ENCODE data around the gene MARK3.

The MARK3 gene

DNA sequence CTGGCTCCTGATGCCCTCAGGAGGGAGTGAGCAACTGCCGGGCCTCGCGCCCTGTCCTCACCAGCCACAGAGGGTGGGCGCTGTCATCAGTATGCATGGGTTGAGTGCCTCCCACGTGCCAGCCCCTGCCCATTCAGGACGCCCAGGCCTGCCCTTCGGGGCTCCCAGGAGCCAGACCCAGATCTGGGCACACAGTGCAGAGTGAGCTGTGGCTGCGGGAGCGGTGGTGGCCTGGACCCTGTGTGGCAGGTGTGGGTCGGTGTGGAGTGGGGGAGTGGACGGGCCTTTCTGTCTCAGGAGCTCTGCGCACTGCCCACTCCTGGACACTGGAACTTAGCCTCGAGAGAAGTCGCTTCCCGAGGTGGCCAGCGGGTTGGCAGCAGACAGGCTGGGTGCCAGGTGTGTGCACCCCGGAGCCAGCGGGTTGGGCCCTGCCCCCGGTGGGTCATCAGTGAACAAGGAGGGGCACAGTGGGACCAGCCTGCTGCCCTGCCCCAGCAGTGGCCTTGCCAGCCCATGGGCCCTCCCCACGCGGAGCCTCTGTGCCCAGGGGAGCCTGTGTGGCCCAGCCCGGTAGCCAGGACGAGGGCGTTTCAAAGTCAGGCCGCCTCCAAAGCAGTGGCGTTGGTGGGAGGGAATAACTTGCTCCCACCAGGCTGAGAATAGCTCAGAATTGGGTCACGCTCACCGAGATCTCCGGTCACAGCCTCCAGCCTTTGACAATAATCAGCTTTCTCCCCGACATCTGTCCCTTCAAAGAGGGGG is 153.3 kb downstream of the MARK3 start:
- no peak for DNase-seq (ENCODE audit: low spot score)

DNA sequence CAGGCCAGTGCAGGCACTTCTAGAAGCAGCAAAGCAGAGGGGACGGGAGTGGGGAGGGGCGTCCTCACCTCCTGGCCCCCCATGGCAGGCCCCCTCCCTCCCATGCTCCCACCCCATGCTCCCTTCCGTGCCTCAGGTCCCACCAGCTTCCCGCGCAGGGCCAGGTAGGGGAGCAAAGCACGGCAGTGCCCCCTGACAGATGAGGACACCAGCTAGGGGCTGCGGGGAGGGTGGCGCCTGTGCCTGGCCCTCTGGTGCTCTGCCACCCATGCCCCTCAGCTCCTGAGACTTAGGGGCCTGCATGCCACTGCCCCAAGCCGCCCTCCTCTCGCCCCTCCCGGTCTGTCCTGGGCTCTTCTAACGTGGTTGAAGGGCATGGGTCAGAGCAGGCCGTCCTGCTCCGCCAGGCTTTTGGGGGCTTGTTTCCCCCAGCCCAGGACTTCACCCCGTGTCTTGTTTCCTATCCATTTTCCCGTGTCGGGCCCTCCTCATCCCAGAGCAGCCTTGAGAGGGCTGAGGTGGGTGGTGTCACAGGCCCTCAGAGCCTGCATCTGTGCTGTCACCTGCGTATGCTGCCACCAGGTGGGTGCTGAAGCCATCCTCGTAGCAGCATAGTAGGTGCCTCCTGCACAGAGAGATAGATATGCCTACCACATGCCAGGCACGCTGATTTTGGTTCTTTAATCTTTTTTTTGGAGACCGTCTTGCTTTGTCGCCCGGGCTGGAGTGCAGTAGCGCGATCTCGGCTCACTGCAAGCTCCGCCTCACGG is 154.0 kb downstream of the MARK3 start:
- no peak for DNase-seq (ENCODE audit: low spot score)

DNA sequence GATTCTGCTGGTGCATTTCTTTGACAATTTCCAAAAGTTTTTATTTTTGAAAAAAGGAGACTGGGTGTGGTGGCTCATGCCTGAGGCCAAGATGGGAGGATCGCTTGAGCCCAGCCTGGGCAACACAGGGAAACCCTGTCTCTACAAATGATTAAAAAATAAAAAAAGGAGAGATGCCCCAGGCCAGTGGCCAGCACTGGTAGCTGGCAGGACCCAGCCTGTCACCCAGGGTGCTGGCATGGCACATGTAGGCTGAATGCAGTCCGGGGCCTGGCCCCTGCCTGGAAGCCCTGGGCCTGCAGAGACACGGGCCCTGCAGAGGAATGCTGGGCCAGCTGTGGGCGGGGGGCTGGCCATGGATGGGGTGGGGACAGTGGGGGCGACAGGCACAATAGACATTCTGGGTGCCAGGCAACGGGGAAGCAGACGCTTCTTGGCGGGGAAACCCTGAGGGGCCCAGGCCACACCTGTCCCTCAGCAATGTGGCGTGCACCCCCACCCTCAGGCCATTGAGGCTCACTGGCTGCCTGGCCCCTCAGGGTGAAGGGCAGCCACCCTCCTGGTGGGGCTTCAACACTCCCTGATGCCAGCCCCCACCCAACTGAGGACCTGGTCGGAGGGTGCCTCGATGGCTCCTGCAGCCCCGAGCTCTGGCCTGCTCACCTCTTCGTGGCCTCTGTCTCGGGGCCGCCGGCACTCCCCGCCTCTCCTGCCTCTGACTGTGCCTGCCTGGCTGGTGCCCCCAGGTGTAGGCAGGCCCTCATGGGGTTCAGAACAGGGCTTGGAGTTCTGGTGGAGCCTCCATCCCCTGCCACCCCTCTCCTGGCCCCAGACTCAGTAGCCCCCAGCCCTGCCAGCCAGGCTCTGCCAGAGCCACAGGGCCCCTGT is 155.8 kb downstream of the MARK3 start:
- DNase-seq (ENCODE audit: low spot score): no peak

DNA sequence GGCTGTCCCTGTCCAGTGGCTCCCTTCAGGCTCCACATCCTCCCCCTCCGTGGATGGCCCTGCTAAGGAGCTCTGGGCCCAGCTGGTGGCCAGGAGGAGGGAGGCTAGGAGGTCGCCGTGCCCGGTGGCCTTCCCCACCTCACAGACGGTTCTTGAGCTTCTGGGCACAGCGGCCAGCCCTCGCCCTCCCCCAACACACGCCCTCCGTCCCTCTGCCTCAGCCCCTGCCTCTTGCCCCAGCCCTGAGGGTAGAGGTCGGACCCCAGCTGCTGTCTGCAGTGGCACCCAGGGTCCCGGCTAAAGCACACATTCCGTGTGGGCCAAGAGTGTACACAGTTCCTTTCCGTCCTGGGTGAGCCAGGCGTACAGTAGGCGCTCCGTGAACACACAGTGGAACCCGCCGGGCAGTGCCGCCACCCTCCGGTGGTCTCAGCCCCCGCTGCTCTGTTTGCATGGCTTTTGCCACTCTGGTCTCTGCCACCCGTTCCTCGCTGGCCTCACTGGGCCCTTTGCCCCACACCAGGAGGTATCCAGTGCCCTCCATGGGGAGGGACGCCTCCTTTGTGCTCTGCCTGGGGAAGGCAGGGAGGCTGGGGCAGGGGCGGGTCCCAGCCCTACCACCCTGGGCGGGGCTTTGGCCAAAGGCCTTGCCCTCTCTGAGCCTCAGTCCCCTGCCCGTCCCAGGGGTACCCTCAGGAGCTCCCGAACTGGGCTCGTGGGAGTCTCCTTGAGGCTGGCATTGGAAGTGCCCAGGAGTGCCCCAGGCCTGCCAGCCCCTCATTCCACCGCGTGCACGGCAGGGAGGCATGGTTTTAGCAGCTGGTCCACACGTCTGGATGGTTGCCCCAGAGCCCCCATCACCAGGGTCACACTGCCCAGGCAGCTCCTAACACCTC is 156.7 kb downstream of the MARK3 start:
- no peak for DNase-seq (ENCODE audit: low spot score)

DNA sequence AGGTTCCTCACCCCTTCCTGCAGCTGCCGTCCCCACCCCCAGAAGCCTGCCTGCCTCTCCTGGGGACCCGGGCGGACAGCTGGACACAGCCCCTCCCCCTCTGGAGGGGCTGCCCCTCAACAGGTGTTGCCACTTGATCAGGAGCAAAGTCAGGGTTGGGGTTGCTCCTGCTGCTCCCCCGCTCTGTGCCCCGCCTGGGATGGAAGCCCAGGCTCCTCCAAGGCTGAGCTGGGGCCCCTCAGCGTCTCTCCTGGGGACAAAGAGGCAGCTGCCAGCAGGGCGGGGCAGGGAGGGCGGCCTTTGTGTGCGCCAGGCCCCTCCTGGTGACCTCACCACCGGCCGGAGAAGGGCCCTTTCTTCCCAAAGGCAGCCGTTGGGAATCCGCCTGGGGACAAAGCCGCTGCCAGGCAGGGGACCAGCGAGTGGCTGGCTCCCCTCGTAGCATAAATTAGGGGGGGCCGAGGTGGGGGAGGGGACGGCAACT is 157.4 kb downstream of the MARK3 start:
- DNase-seq (ENCODE audit: low spot score): peak; percentile 94

DNA sequence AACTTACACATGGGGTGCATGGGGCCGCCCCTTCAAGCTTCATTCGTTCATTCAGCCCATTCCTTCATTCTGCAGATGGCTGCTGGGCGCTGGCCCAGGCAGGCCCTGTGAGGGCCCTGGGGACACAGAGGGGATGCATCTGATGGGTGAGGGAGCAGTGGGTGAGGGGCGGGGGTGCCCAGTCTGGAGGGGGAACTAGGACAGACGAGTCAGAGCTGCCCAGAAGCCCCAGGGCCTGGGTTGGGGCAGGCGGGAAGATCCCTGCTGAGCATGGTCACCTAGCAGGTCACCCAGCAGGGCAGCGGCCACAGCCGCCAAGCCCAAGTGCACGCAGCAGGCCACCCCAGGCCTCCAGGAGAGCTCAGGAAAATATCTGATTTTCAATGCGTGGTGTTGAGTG is 157.9 kb downstream of the MARK3 start:
- DNase-seq (ENCODE audit: low spot score): no peak

DNA sequence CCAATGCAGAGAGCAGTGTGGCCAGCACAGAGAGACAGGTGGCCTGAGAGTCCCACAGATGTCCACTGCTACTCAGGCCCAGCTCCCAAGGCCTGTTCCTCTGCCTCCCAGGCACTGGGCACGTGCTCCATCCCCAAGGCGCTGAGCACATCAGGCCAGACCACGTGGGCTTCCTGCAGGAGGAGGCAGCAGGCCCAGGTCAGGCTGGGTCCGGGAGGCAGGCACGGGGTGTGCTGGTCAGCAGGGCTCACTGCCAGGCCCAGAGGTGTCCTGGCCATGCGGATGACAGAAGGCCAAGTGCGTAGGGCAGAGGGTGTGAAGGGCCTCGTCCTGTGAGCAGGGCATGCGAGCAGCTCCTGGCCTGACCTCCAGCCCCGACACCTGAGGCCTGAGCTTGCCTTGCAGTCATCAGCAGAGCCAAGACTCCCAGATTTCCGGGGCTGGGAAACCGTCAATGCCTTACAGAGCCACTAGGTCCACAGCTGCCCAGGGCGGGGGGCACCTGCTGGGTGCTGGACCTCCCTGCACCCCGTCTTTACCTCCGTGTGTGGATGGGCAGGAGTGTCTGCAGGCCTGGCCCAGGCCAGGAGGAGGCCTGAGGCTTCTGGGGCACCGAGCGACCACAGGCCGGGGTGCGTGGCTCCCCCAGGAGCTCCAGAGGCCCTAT is 158.6 kb downstream of the MARK3 start:
- DNase-seq (ENCODE audit: low spot score): no peak

DNA sequence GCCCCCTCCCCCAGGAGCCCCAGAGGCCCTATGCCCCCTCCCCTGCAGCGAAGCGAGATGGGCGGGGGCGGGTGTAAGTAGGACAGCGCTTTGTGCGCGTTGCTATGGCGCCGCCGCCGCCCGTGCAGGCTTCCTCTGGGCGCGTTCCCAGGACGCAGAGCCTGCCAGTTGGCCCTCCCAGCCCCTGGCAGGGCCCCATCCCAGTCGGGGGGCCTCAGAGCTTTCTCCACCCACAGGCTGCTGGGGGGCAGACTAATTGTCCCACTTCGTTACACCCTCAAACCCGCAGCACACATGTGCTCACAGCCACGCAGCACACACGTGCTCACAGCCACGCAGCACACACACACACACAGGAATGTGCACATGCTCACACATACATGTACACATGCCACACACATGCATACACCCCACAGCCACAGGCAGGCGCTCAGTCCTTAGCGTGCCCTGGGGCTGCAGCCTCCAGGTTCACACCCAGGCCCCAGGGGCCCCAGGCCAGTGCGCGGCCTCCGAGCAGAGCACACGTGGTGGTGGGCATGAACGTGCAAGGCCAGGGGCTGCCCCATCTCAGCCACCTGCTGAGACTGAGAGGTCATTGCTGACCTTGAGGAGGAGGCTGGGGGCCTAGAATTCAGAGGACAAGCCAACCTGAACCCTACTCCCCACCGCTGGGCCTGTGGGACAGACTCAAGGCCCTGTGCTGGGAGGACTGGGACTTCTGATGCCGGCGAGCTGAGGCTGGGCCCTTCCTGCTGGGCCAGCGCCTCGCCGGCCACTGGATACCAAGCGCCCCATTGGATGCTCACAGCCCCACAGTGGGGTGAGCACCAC is 159.4 kb downstream of the MARK3 start:
- DNase-seq (ENCODE audit: low spot score): no peak

DNA sequence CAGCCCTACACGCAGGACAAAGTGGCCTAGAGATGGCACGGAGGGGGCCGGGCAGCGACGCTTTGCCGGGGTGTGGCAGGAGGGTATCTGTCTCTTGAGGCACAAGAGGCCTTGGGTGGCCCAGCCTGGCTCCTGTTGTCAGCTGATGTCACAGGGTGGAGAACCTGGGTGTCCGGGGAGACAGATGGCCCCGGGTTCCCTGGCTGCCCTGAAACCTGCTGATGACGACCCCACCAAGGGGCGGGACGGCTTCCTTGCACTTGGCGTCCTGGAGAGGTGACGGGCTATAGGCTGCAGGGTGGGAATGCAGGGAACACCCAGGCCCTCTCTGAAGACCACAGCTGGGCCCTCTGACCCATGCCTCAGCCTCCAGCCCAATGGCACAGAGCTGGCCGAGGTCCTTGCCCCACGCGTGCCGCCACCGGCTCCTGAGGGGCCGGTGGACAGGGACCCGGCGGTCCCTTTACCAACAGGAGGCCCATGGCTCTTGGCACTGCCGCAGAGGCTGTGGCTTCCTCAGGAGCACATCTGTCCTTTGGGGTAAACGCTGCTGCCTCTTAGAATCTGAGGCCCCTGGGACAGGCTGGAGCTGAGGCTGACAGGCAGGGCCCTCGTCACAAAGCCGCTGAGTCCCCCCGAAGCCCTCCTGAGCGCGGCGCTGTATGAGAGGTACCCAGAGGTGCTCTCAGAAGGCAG is 160.2 kb downstream of the MARK3 start:
- DNase-seq (ENCODE audit: low spot score): no peak

DNA sequence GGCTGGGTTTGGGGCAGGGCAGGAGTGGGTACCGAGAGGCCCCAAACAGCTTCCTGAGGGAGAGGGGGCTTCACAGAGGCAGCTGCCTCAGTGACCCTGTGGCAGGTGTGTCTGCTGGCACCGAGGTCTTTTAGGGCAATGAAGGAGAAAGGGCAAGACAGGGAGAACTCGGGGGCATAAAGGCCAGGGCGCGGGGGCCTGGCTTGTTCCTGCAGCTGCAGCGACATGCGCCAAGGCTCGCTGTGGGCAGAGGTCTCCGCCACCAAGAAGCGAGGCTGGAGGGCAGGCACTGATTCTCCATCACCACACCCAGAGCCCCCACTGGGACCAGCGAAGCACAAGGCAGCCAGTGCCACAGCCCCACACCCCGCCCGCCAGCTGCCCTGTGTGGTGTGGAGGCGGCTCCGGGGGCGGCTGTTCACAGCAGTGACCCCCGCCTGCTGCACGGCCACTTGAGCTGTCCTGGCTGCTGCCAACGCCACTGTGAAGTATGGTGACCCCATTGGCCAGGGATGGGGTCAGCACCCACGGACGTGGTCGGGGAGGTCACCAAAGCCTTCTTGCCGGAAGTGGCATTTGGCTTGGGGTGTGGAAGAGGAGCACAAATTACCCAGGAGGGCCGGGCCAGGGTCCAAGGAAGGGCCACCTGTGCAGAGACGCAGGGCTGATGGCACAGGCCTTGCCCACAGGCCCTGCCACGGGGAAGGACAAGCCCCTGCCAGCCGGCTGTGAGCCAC is 160.9 kb downstream of the MARK3 start:
- DNase-seq (ENCODE audit: low spot score): no peak

DNA sequence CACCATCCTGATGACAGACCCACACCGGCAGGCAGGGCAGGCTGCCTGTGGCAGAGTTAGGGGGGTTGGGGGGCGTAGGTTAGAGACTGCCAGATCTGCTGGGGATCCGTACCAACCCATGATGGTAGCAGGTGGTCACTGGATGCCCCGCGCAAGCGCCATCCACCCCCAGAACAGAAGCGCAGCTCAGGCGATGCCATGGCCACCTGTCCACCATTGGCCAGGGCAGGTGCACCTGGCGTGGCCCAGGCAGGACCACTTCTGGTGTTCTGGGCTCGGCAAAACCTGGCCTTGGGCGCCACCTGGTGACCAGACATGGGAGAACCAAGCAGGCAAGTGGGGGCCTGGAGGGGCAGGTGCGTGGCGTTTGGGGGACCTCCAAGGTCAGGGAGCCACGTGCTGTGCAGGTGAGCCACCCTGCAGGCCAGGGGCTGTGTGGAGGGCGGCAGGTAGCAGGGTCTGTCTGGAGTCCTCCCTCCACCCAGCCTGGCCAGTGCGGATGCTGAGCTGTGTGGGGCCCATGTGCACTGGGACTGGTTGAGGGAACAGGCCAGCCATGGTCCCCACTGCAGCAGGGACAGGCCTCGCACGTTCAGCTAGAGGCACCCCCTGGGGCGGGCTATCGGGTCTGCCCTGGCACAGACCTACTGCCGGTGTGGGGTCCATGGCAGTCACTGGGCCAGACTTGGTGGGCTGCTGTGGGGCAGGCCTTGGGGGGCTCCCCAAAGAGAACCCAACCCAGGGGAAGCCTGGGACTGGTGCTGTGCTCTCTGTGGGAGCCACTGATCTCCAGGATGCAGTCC is 161.6 kb downstream of the MARK3 start:
- peak; percentile 88 for DNase-seq (ENCODE audit: low spot score)

DNA sequence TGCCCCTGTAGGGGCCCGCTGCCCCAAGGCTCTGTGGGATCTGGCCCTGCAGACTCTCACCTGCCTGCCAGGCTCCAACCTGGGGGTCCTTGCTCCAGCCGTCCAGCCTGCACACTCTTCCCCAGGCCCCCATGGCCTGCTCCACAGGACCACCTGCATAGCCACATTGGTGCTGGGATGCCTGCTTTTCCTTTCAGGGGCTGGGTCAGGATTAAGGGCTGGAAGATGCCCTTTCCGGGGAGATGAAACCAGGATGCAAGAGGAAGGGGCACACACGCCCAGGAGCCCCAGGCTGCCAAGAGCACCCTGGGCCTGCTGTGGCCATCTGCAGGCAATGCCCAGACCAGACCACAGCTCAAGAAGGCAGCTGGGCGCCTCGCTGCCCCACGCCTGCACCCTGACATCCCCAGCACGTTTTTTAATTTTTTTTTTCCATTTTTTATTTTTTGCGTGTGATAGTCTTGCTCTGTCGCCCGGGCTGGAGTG is 162.3 kb downstream of the MARK3 start:
- DNase-seq (ENCODE audit: low spot score): no peak

DNA sequence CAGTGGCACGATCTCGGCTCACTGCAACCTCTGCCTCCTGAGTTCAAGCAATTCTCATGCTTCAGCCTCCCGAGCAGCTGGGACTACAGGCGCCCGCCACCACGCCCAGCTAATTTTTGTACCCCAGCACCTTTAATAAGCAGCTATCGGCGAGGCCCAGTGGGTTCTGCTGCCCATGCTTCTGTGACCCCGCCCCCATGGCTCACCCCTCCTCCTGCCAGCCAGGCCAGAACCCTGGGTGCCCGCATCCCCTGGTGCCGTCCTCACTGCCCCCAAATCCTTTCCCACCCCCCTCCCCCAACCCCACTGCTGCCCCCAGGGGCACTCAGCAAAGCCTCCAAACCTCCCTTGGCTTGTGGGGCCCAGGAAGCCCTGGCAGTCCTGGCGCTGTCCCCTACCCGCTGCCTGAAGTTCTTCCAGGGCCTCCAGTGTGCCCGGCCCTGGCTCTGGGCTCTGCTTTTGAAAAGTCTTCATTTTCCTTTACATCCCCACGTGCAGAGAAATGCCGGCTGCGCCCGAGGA is 162.8 kb downstream of the MARK3 start:
- no peak for DNase-seq (ENCODE audit: low spot score)

DNA sequence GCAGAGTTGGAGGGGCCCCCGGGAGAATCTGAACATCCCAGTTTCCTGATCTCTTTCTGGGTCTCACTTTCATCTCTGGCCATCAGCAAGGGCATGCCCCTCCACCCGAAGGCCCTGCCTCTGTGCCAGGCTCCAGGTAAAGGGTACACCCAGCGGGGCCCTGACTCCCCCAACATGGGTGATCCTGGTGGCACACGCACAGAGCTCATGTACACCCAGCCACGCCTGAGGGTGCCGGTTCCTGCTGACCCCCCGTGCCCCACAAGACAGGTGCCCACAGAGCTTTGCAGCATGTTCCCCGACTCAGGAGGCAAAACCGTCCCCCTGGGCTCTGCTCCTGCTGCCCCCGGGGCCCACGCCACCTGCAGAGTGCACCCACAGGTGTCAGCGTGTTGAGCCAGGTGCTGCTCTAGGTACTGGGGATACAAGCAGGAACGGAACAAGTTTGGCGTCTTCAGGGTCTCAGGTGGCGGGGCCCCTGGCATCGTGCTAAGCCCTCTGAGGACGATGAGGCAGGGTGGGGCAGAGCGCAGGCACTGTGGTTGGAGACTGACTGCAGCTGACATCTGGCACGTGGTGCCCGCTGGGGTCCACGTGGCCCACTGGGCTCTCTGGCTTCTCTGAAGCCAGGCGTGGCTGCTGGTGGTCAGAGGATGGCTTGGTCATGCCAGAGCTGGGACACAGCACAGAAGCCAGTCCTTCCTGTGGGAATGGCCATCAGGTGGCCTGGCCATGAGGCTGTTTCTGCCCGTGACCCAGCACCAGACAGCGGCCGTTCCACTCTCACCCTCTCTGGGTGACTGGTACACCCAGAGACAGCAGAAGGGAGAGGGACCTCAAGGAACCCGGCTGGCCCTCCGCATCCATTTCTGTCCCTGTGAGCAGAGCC is 163.5 kb downstream of the MARK3 start:
- DNase-seq (ENCODE audit: low spot score): no peak

DNA sequence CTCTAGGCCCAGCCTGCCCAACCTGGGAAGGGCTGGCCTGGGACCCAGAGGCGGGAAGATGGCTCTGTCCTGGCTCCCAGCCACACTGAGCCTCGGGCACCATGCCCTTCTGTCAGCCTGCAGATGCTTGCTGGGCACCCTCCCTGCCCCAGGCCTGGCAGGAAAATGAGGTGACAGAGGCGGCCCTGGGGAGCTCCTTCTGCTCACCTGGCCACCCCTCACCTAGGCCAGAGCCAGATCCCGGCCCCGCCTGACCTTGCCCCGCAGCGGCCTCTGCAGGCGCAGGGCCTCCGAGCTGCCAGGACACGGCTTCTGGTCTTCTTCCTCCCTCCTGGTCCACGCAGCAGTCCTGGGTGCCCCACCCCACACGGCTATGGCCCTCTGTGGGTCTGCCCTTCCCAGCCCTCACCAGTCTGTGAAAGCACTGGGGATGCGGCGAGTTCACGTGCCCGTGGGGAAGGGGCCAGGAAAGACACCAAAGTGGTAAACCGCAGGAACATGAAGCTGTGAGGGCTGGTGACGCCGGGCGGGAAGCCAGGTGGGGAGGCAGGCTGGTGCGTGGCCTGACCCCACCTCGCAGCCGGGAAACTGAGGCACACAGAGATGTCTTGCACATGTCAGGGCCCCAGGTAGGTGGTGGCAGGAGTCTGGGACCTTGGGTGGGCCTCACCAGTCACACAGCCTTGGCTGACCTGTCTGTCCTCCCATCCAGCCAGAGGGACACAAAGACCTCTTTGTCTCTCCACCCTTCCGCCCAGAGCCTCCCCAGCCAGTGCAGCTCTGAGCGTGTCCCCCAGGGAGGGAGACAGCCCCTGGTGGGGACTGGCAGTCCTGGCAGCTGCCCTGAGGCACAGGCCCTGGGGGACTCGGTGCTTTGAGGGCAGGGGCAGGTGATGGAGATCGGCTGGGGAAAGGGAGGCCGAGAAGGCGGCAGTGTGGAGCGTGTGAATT is 164.4 kb downstream of the MARK3 start:
- DNase-seq (ENCODE audit: low spot score): peak; percentile 46
